Measurements from ENCODE around the gene PDGFRA. TPM values are rescaled to one million over a fixed set of nuclear protein-coding genes. Genes with fewer than 3 reads are reported as not detected.

The PDGFRA gene
- total RNA-seq, 1 experiment from 2014 or later, result 0.25 TPM

DNA sequence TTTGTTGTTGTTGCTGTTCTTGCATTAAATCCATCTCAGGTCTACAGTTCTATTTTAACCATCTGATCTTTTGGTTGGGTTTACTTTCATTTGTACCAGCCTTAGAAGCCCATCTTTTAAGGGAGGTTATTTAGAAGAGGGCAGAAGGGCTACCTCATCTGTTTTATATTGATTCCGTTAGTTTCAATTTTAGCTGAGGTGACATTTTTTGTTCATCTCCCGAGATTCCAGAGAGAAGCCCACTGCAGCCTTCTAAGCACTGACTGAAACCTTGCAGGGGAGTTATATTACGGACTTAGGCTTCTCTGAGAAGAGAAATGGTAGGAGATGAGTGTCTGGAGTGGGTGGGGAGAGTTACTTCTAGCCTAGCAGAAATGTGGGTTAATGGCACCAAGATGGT, 101.8 kb downstream of the PDGFRA start:
- ChIA-PET RAD21 (ENCODE audit: low non-redundant PET in 1 of 2, low total read pairs in 2 of 2, uncharacterized antibody in 2 of 2, unreplicated experiment in 2 of 2) (no interaction called here), POLR2A (no interaction called here), CTCF (no interaction called here)
- H3K79me2 ChIP-seq (ENCODE audit: insufficient read depth, low read length), result no peaks in the 10 kb centered on the region
- H3K9me2 ChIP-seq (ENCODE audit: insufficient read depth), result no peaks in the 10 kb centered on the region
- DNase-seq (ENCODE audit: low read depth, low spot score), result no peak
- BruUV-seq (replicated peaks), result no TSS peak
- no peak overlapping the region for H3K4me2 ChIP-seq (ENCODE audit: low read length)
- no peak overlapping the region for H3K27ac ChIP-seq (ENCODE audit: low read depth, low read length)
- TF ChIP-seq RAD21 (IDR thresholded peaks at IDR 0.05; ENCODE audit: low read depth), result no peak
- TF ChIP-seq POLR2AphosphoS5 (IDR thresholded peaks at IDR 0.05; ENCODE audit: low read depth, low read length), result no peak
- no peak for TF ChIP-seq SRF (IDR thresholded peaks at IDR 0.05; ENCODE audit: low read depth)
- no peak for TF ChIP-seq EZH2phosphoT487 (IDR thresholded peaks at IDR 0.05; ENCODE audit: borderline replicate concordance)
- no peak for TF ChIP-seq JUND (IDR thresholded peaks at IDR 0.05)
- TF ChIP-seq, protein P1, sequence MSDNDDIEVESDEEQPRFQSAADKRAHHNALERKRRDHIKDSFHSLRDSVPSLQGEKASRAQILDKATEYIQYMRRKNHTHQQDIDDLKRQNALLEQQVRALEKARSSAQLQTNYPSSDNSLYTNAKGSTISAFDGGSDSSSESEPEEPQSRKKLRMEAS (IDR thresholded peaks at IDR 0.05), result no peak
- TF ChIP-seq SIN3A (IDR thresholded peaks at IDR 0.05; ENCODE audit: low read depth), result no peak
- no peak for TF ChIP-seq CTCF (IDR thresholded peaks at IDR 0.05 in 2 of 3, conservative IDR thresholded peaks at IDR 0.05 in 1 of 3; ENCODE audit: borderline replicate concordance in 1 of 3, insufficient read depth in 1 of 3, low read depth in 2 of 3, low read length in 2 of 3)
- H3K27me3 ChIP-seq (ENCODE audit: insufficient read depth, low read length), result peaks cover 14% of the 10 kb centered on the region
- no peak overlapping the region for H3K9ac ChIP-seq (ENCODE audit: low read length)
- intact Hi-C loops (cut with micrococcal nuclease), result no loop called here
- no peaks in the 10 kb centered on the region for H4K20me1 ChIP-seq (ENCODE audit: insufficient read depth)
- H3K4me1 ChIP-seq (ENCODE audit: control insufficient read depth in 1 of 2, insufficient read depth in 2 of 2, low read length in 2 of 2), result no peaks in the 10 kb centered on the region
- H3K9me3 ChIP-seq (ENCODE audit: control insufficient read depth in 1 of 2, insufficient read depth in 1 of 2, low read depth in 1 of 2, low read length in 2 of 2), result no peaks in the 10 kb centered on the region
- H3K4me3 ChIP-seq (replicated peaks in 1 of 2; ENCODE audit: low read depth in 1 of 2, low read length in 2 of 2), result no peak overlapping the region
- no peak for ATAC-seq
- no peak overlapping the region for H2AFZ ChIP-seq (ENCODE audit: low read depth, low read length, poor library complexity, severe bottlenecking)
- no peaks in the 10 kb centered on the region for H3K36me3 ChIP-seq (ENCODE audit: control insufficient read depth in 1 of 2, insufficient read depth in 2 of 2, low read length in 2 of 2)

- ATAC-seq (no peak), DNase-seq (ENCODE audit: low read depth, low spot score) (no peak)
- BruUV-seq (replicated peaks), result no TSS peak
- H3K4me1 ChIP-seq (ENCODE audit: control insufficient read depth in 1 of 2, insufficient read depth in 2 of 2, low read length in 2 of 2), result no peaks in the 10 kb centered on the region
- RAD21 ChIA-PET (ENCODE audit: low non-redundant PET in 1 of 2, low total read pairs in 2 of 2, uncharacterized antibody in 2 of 2, unreplicated experiment in 2 of 2), result no interaction called here
- H3K27me3 ChIP-seq (ENCODE audit: insufficient read depth, low read length), result peaks cover 15% of the 10 kb centered on the region
- no peak for TF ChIP-seq SP1 (IDR thresholded peaks at IDR 0.05; ENCODE audit: low read depth)
- TF ChIP-seq JUND (IDR thresholded peaks at IDR 0.05), result no peak
- TF ChIP-seq SRF (IDR thresholded peaks at IDR 0.05; ENCODE audit: low read depth), result no peak
- TF ChIP-seq, protein P2, sequence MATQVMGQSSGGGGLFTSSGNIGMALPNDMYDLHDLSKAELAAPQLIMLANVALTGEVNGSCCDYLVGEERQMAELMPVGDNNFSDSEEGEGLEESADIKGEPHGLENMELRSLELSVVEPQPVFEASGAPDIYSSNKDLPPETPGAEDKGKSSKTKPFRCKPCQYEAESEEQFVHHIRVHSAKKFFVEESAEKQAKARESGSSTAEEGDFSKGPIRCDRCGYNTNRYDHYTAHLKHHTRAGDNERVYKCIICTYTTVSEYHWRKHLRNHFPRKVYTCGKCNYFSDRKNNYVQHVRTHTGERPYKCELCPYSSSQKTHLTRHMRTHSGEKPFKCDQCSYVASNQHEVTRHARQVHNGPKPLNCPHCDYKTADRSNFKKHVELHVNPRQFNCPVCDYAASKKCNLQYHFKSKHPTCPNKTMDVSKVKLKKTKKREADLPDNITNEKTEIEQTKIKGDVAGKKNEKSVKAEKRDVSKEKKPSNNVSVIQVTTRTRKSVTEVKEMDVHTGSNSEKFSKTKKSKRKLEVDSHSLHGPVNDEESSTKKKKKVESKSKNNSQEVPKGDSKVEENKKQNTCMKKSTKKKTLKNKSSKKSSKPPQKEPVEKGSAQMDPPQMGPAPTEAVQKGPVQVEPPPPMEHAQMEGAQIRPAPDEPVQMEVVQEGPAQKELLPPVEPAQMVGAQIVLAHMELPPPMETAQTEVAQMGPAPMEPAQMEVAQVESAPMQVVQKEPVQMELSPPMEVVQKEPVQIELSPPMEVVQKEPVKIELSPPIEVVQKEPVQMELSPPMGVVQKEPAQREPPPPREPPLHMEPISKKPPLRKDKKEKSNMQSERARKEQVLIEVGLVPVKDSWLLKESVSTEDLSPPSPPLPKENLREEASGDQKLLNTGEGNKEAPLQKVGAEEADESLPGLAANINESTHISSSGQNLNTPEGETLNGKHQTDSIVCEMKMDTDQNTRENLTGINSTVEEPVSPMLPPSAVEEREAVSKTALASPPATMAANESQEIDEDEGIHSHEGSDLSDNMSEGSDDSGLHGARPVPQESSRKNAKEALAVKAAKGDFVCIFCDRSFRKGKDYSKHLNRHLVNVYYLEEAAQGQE (IDR thresholded peaks at IDR 0.05; ENCODE audit: low read depth), result no peak
- no peak for TF ChIP-seq ZFX (IDR thresholded peaks at IDR 0.05)
- TF ChIP-seq CTCF (IDR thresholded peaks at IDR 0.05 in 2 of 3, conservative IDR thresholded peaks at IDR 0.05 in 1 of 3; ENCODE audit: borderline replicate concordance in 1 of 3, insufficient read depth in 1 of 3, low read depth in 2 of 3, low read length in 2 of 3), result no peak
- H3K36me3 ChIP-seq (ENCODE audit: control insufficient read depth in 1 of 2, insufficient read depth in 2 of 2, low read length in 2 of 2), result no peaks in the 10 kb centered on the region
- no peaks in the 10 kb centered on the region for H3K9me3 ChIP-seq (ENCODE audit: control insufficient read depth in 1 of 2, insufficient read depth in 1 of 2, low read depth in 1 of 2, low read length in 2 of 2)
- no peaks in the 10 kb centered on the region for H3K79me2 ChIP-seq (ENCODE audit: insufficient read depth, low read length)
- H2AFZ ChIP-seq (ENCODE audit: low read depth, low read length, poor library complexity, severe bottlenecking), result no peak overlapping the region
- H3K4me3 ChIP-seq (replicated peaks in 1 of 2; ENCODE audit: low read depth in 1 of 2, low read length in 2 of 2), result no peak overlapping the region
- no peak overlapping the region for H3K9ac ChIP-seq (ENCODE audit: low read length)
- no peaks in the 10 kb centered on the region for H3K9me2 ChIP-seq (ENCODE audit: insufficient read depth)
- CTCF ChIA-PET, result no interaction called here
- H4K20me1 ChIP-seq (ENCODE audit: insufficient read depth), result no peaks in the 10 kb centered on the region
- no peak overlapping the region for H3K4me2 ChIP-seq (ENCODE audit: low read length)
- H3K27ac ChIP-seq (ENCODE audit: low read depth, low read length), result no peak overlapping the region
- intact Hi-C loops (cut with micrococcal nuclease), result no loop called here
- POLR2A ChIA-PET, result no interaction called here
Measured at GRCh38 chr4:54332542-54332941, 103.4 kb downstream of the PDGFRA start.
